ENCODE results near the gene TMPRSS2.

DNA sequence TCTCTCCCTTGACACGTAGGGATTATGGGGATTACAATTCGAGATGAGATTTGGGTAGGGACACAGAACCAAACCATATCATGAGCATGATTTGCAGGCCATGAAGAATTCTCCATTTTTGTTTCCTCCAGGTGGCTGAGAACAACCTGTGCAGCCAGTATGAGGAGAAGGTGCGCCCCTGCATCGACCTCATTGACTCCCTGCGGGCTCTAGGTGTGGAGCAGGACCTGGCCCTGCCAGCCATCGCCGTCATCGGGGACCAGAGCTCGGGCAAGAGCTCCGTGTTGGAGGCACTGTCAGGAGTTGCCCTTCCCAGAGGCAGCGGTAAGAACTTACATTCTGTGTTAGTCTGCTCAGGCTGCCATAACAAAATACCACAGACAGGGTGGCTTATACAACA is 72.3 kb downstream of the TMPRSS2 start:
- TF ChIP-seq, protein P1, sequence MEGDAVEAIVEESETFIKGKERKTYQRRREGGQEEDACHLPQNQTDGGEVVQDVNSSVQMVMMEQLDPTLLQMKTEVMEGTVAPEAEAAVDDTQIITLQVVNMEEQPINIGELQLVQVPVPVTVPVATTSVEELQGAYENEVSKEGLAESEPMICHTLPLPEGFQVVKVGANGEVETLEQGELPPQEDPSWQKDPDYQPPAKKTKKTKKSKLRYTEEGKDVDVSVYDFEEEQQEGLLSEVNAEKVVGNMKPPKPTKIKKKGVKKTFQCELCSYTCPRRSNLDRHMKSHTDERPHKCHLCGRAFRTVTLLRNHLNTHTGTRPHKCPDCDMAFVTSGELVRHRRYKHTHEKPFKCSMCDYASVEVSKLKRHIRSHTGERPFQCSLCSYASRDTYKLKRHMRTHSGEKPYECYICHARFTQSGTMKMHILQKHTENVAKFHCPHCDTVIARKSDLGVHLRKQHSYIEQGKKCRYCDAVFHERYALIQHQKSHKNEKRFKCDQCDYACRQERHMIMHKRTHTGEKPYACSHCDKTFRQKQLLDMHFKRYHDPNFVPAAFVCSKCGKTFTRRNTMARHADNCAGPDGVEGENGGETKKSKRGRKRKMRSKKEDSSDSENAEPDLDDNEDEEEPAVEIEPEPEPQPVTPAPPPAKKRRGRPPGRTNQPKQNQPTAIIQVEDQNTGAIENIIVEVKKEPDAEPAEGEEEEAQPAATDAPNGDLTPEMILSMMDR (IDR thresholded peaks at IDR 0.05), result no peak
- no peak for TF ChIP-seq POLR2A (IDR thresholded peaks at IDR 0.05)
